Glutamatergic neuron (in vitro differentiated cells): ENCODE measurements around the gene MAZ. TPM values are rescaled to one million over a fixed set of nuclear protein-coding genes. Genes with fewer than 3 reads are reported as not detected.
"Not testable (repeated sequence)": the region's sequence is repeated elsewhere in the genome, so short reads cannot be mapped to it uniquely, and the experiment has no call there.

Experiments
- DNase-seq: peaks from one replicate; pipeline ENCODE4 v3.0.0; 2022
- H3K27ac Mint-ChIP-seq: one replicate; pipeline ENCODE4 v1.8.0; 2020; ENCODE audit warnings: mild to moderate bottlenecking, mixed read lengths, inconsistent platforms; ENCODE audit not compliant: unreplicated experiment
- H3K27me3 Mint-ChIP-seq: one replicate; pipeline ENCODE4 v1.8.0; 2020; ENCODE audit warnings: mild to moderate bottlenecking, moderate library complexity, mixed read lengths, inconsistent platforms; ENCODE audit not compliant: unreplicated experiment
- H3K36me3 Mint-ChIP-seq: one replicate; pipeline ENCODE4 v1.8.0; 2020; ENCODE audit warnings: mild to moderate bottlenecking, mixed read lengths, inconsistent platforms; ENCODE audit not compliant: unreplicated experiment
- H3K4me1 Mint-ChIP-seq: one replicate; pipeline ENCODE4 v1.8.0; 2020; ENCODE audit warnings: mild to moderate bottlenecking, low read depth, mixed read lengths, inconsistent platforms; ENCODE audit not compliant: unreplicated experiment
- H3K4me3 Mint-ChIP-seq: one replicate; pipeline ENCODE4 v1.8.0; 2020; ENCODE audit warnings: mild to moderate bottlenecking, mixed read lengths, inconsistent platforms; ENCODE audit not compliant: unreplicated experiment
- H3K9me3 Mint-ChIP-seq: one replicate; pipeline ENCODE4 v1.8.0; 2020; ENCODE audit warnings: mild to moderate bottlenecking, moderate library complexity, mixed read lengths, inconsistent platforms; ENCODE audit not compliant: unreplicated experiment
- total RNA-seq: library from RNA; stranded (reverse); fragmentation: NEBNext Ultra II Directional; extraction: Animal tissue kit (Norgen Biotek cat#: 25700); gene quantifications from one replicate; pipeline ENCODE4 v1.2.1, GENCODE V29; 2021; ENCODE audit not compliant: unreplicated experiment
- TF ChIP-seq, protein P1 (sequence below): fragments of 200-600 bp; sonication (generic); IDR thresholded peaks from one replicate; pipeline ENCODE4 v1.5.0; 2021; ENCODE audit not compliant: partially characterized antibody, unreplicated experiment

Gene MAZ
- total RNA-seq, 1 donor from 2014 or later: 369 TPM

GRCh38 chr16:29769507-29769906 lies 36.8 kb upstream of the MAZ start:
- Mint-ChIP-seq H3K9me3 (peaks cover 6% of the 10 kb centered on the region), H3K36me3 (no peaks in the 10 kb centered on the region), H3K27ac (no peak overlapping the region), H3K4me3 (no peak overlapping the region), H3K4me1 (no peaks in the 10 kb centered on the region), H3K27me3 (no peaks in the 10 kb centered on the region)
- TF ChIP-seq, protein P1, sequence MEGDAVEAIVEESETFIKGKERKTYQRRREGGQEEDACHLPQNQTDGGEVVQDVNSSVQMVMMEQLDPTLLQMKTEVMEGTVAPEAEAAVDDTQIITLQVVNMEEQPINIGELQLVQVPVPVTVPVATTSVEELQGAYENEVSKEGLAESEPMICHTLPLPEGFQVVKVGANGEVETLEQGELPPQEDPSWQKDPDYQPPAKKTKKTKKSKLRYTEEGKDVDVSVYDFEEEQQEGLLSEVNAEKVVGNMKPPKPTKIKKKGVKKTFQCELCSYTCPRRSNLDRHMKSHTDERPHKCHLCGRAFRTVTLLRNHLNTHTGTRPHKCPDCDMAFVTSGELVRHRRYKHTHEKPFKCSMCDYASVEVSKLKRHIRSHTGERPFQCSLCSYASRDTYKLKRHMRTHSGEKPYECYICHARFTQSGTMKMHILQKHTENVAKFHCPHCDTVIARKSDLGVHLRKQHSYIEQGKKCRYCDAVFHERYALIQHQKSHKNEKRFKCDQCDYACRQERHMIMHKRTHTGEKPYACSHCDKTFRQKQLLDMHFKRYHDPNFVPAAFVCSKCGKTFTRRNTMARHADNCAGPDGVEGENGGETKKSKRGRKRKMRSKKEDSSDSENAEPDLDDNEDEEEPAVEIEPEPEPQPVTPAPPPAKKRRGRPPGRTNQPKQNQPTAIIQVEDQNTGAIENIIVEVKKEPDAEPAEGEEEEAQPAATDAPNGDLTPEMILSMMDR: no peak
- no peak for DNase-seq

GRCh38 chr16:29770250-29770929 lies 35.9 kb upstream of the MAZ start:
- DNase-seq: no peak
- no peak overlapping the region for H3K4me3 Mint-ChIP-seq
- TF ChIP-seq, protein P1: no peak
- H3K9me3 Mint-ChIP-seq: peaks cover 6% of the 10 kb centered on the region
- no peaks in the 10 kb centered on the region for H3K36me3 Mint-ChIP-seq
- H3K4me1 Mint-ChIP-seq: no peaks in the 10 kb centered on the region
- H3K27ac Mint-ChIP-seq: no peak overlapping the region
- no peaks in the 10 kb centered on the region for H3K27me3 Mint-ChIP-seq

DNA sequence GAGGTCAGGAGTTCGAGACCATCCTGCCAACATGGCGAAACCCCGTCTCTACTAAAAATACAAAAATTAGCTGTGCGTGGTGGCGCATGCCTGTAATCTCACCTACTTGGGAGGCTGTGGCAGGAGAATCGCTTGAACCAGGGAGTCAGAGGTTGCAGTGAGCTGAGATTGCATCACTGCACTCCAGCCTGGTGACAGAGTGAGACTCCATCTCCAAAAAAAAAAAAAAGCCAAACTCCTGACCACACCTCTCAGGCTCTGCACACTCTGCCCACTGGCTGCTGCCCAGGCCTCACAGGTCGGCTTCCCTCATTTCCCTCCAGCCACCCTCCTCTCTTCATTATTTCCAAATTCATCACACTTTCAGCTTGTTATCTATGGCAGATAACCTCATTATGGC lies 34.0 kb upstream of the MAZ start:
- H3K36me3 Mint-ChIP-seq, H3K4me1 Mint-ChIP-seq, DNase-seq, H3K27ac Mint-ChIP-seq, H3K27me3 Mint-ChIP-seq, H3K9me3 Mint-ChIP-seq, H3K4me3 Mint-ChIP-seq: not testable (repeated sequence)

GRCh38 chr16:29774730-29775129 lies 31.6 kb upstream of the MAZ start:
- TF ChIP-seq, protein P1: no peak
- no peak for DNase-seq
- peaks cover 2% of the 10 kb centered on the region for H3K27me3 Mint-ChIP-seq
- no peaks in the 10 kb centered on the region for H3K36me3 Mint-ChIP-seq
- peaks cover 6% of the 10 kb centered on the region for H3K9me3 Mint-ChIP-seq
- peak overlapping the region; percentile 15 for H3K4me3 Mint-ChIP-seq
- no peak overlapping the region for H3K27ac Mint-ChIP-seq
- no peaks in the 10 kb centered on the region for H3K4me1 Mint-ChIP-seq

GRCh38 chr16:29775742-29776408 lies 30.5 kb upstream of the MAZ start:
- Mint-ChIP-seq H3K9me3 (peaks cover 6% of the 10 kb centered on the region), H3K4me3 (no peak overlapping the region), H3K4me1 (no peaks in the 10 kb centered on the region), H3K36me3 (no peaks in the 10 kb centered on the region), H3K27ac (no peak overlapping the region), H3K27me3 (peaks cover 2% of the 10 kb centered on the region)
- TF ChIP-seq, protein P1: no peak
- peak; percentile 21 for DNase-seq
